ENCODE data around the gene PPP6R2.

GRCh38 chr22:50310031-50310722, 33.0 kb upstream of the PPP6R2 start:
- no peak for TF ChIP-seq POLR2A (IDR thresholded peaks at IDR 0.05)
- TF ChIP-seq CTCF (IDR thresholded peaks at IDR 0.05): no peak
